Activated CD4-positive, CD25-positive, alpha-beta regulatory T cell treated with anti-CD3 and anti-CD28 coated beads, Interleukin-2, amount 50 U/mL, for 16 hours (primary cell): Measurements from ENCODE around the gene TREX2.

Experiments
- DNase-seq: peaks from one replicate; pipeline ENCODE4 v3.0.0-alpha.2; 2020; ENCODE audit warnings: low read depth, low spot score

The TREX2 gene

DNA sequence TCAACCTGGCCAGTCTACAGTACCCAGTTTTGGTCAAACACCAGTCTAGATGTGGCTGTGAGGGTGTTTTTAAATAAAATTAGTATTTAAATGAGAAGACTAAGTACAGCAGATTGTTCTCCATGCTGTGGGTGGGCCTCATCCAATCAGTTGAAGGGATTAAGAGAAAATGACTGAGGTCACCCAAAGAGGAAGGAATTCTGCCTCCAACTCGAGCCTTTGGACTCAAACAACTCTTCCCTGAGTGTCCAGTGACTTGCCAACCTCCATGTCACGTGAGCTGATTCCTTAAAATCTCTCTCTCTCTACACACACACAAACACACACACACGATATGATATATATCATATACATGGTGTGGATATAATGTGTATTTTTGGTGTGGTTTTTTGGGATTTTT, 10.0 kb downstream of the TREX2 start:
- DNase-seq, result no peak

DNA sequence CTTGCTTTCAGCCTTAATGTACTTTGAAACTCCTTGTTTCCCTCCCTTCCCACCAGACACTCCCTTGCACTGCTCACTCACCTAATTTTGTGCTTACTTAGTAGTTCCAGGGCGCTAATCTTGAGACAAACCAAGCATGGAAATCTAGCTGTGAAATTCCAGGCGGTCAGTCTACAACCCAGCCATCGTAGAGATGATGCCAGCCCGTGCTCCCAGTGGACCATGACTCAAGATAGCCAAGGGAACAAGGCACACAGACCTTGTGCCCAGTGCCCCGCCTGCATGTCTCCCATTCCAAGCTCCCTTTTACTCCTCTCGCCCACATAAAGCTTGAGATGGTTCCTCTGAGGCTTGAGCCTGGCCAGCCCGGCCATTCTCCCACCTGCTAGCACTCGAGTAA, 11.1 kb downstream of the TREX2 start:
- no peak for DNase-seq

DNA sequence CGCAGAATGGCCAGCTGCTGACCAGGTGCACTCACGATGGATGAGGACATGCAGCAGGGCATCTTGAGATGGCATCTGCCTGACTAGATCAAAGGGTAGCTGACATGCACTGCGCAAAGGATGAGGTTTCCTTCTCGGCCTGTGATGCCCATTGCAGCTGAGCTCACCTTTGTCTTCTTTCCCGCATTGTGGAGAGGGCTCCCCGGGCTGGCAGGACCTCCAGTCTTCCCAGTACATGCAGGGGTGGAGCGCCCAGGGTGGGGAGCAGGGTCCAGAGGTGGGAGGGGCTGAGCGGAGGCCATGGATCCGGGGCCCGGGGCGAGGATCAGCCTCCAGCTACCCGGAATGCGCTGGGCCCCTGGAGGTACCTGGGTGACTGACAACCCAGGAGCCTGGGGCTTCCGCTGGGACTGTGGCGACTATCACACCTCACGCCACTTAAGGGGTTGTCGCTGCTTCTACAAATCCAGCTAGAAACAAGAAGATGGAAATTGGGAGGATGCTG, 12.0 kb downstream of the TREX2 start:
- DNase-seq, result no peak

DNA sequence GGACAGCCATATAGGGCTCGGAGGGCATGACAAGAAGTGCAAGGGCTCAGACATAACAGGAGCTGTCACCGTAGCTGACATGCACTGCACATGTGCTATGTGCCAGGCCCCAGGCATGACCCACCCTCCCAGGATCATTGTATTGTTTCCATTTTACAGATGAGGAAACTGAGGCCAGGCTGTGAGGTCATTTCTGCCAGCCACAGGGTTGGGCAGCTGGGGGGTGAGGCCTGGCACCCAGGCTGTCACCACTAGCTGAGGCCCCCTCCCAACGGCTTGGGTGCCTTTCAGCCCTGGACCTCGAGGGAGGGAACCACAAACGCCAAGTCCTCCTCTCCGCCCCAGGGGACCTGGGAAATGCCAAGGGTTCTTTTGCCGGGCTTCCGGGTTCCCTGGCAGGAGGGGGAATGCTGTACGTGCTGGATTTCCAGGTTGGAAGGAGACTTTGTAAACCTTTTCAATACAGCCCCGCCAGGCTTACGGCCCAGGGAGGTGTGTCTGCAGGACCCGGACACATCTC, 12.6 kb downstream of the TREX2 start:
- DNase-seq, result no peak

DNA sequence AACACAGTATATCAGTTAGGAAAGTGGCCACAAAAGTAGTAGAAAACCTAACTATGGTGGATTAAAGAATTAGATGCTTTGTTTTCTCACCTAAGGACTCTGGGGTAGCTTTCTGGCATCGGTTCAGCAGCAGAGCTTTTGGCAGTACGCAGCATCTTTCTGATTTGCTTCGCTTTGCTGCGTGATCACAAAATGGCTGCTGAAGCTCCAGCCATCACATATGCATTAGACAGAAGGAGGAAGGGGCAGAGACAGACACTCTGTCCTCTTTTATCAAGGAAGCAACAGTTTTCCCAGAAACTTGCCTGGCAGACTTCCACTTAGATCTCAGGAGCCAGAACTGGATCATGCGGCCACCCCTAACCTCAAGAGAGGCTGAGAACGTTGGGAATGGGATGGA, 15.1 kb downstream of the TREX2 start:
- DNase-seq, result no peak

DNA sequence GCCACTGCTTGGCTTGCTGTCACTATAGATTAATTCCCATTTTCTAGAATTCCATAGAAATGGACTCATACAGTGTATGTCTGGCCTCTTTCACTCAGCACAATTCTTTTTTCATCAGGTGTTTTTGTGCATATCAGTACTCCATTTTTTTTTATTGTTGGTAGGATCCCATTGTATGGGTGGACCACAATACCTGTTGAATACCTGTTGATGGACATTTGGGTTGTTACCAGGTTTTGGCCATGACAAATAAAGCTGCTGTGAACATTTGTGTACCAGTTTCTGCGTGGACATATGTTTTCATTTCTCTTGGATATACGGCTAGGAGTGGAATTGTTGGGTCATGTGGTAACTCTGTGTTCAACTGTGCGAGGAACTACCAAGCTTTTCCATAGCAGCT, 19.7 kb downstream of the TREX2 start:
- no peak for DNase-seq

DNA sequence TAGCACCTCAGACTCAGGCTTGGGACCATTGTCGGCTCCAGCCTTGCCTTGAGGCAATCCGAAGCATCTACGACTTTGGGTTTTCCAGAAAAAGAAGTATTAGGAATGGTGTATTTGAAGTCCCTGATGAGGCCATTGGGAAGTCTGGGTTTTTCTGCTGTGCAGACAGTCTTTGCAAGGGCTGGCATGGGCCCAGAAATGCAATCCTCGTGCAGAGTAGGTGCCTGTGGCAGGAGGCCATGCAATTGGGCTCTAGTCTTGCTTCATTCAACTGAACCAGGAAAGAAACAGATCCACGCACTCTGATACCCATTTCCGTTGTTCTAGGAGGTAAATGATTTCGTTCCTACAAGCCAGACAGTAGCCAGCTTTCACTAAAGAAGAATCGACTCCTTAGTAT, 22.2 kb downstream of the TREX2 start:
- DNase-seq, result no peak

DNA sequence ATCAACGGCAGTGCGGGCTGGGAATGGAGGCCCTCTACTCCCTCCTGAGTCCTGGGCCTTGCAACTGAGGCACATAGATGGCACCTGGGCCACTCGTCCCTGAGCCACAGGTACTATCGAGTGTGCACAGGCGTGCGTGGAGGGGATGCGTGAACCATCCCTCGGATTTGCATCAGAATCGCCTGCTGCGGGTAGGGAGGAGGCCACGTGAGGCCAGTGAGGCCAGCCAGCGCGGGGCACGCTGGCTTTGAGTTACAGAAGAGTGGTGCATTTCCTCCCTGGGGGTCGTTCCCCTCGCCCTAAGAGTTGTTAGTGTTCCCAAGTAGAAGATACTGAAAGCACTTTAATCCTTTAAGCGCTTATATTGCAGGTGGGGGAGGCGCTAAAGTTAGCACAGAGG, 24.0 kb downstream of the TREX2 start:
- DNase-seq, result no peak

DNA sequence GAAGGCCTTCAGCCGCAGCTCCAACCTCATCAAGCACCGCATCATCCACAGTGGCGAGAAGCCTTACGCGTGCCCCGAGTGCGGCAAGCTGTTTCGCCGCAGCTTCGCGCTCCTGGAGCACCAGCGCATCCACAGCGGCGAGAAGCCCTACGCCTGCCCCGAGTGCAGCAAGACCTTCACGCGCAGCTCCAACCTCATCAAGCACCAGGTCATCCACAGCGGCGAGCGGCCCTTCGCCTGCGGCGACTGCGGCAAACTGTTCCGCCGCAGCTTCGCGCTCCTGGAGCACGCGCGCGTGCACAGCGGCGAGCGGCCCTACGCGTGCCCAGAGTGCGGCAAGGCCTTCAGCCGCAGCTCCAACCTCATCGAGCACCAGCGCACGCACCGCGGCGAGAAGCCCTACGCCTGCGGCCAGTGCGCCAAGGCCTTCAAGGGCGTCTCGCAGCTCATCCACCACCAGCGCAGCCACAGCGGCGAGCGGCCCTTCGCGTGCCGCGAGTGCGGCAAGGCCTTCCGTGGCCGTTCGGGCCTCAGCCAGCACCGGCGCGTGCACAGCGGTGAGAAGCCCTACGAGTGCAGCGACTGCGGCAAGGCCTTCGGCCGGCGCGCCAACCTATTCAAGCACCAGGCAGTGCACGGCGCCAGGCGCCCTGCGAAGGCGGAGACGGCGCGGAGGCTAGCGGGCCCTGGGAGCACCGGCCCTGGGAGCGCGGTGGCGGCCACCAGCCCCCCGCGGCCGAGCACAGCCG, 24.8 kb downstream of the TREX2 start:
- no peak for DNase-seq

DNA sequence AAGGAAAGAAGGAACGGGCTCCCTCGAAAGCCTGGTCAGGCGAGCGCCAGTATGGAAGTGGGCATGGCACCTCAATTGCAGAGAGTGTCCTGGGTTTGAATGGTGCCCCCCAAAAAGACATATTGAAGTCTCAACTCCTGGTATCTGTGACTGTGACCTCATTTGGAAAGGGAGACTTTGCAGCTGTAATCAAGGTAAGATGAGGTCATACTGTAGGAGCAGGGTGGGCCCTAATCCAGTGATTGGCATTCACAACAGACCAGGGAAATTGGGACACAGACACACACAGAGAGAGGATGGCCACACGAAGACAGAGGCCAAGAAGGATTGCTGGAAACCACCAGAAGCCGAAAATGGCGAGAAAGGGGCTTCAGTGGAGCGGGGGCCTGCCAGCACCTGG, 28.2 kb downstream of the TREX2 start:
- no peak for DNase-seq

DNA sequence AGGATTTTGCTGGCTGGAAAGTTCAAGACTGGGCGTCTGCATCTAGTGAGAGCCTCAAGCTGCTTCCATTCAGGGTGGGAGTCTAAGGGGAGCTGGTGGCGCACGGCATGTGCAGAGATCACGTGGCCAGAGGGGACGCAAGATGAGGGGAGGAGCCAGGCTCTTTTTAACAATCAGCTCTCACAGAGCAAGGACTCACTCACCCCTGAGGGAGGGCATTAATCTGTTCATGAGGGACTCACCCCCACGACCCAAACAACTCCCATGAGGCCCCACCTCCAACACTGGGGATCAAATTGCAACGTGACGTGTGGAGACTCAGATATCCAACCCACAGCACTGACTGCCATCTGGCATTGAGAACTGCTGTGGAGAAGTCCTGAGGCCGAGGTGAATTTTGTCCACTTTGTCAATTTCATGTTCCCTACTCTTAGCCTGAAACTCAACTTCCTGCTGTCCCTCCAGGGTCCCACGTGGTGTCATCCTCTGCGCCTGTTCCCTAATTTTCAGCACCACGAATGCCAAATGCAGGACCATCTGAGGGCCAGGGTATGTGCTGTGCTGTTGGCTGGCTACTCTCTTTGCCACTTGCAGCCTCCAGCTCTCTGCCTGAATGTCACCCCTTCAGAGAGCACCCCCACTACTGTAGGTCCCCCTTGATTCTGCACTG, 28.9 kb downstream of the TREX2 start:
- no peak for DNase-seq

DNA sequence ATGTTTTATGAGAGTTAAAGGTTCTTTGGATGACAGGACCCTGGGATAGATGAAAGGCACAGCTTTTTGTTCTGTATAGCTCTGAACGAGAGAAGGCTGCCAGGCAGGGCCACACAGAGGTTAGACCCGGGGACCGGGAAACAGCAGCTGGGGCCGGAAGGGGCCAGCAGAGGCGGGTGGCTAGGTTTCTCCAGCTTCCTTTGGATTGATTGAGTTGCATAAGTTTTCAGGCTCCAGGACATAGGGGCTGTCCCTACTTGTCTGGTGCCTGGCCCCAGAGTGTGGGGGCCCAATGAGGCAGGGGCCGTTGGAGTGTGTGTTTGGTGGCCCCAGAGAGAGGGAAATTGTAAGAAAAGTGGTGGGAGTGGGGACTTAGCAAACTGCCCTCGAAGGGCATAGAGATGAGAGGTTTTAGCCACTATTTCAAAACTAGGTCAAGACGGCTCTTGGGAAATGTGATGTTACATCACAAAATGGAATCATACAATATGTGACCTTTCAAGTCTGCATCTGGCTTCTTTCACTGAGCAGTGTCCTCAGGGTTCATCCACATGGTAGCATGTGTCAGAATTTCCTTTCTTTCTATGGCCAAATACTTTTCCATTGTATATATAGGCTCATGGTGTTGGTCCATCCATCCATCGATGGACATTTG, 30.9 kb downstream of the TREX2 start:
- no peak for DNase-seq

DNA sequence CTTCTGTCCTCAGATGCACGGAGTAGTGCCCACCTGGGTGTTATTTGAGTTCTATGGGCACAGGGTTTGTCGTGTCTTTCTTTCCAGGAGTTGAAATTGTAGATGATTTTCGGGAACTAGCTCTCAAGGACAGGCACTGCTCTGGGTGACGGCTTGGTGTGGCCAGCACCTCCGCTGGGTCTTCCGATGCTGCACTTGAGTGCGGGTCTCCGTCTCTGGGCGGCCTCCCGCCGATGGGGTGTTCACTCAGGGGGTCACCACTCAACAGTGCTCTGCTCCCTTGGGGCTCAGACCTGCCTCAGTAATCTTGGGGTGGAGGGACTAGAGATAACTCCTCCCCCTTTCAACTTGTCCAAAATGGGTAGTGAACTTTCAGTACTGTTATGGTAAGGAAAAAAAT, 32.1 kb downstream of the TREX2 start:
- no peak for DNase-seq

DNA sequence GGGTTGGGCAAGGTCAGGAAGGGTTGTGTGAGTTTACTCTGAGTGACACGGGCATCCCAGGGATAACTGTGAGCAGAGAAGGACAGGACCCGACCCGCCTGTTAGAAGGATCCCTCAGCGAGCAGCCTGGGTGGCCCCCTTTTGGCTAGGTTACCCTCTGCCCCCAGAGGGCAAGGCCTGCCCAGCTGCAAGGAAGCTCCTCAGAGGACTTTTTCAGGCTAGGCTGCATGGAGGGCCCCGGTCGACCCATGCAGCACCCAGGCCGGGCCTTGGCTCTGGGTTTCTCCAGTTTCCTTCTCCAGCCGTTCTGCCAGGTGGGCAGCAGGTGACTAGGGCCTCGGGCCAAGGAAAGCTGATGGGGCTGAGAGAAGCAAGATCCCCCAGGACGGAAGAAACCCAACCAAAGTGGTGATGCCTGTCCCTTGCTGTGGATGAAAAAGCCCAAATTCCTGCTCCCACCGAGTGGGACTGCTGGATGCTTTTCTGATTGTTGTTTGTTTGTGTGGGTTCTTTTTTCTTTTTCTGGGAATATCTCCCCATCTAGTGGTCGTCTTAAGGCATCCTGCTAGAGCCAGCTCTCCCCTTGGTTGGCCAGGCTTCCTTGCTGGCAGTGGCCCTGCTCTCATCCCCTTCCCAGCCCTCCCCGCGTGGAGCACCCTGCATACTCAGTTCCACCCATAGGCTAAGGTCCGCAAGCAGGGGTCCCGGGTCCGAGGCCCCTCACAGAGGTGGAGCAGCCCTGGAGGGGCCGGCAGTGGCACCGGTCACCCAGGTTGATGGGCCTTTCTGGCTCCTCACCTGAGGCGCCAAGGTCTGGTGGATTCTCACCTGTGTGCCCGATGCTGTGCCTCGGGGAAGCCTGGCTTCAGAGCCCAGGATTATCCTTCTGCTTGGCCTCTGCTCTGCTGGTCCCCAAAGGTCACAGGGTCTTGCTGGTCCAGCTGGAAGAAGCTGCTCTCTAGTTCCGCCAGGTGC, 32.8 kb downstream of the TREX2 start:
- no peak for DNase-seq

DNA sequence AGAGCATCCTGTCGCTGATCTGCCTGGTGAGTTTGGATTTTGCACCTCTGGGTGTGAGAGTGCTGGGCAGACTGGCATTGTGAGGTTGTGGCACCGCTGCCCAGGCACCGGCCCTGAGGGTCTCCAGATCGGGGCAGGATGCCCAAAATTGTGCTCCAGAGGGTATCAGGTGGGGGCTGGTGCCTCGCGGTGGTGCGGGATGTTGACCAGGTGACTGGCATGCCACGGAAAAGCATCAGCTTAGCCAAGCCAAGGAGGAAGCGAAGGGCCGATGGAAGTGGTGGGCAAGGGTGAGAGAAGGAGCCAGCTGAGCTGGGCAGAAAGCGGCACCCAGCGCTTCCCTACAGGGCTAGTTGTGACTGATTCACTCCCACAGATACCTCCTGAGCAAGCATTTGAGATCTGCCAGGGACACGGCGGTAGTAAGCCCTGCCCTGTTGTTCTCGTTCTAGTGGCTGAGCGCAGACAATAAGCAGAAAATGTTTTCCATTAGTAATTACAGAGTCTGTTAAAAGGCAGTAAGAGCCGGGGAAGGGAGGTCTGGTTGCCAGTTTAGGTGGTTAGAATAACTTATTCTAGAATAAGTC, 33.8 kb downstream of the TREX2 start:
- DNase-seq, result no peak

DNA sequence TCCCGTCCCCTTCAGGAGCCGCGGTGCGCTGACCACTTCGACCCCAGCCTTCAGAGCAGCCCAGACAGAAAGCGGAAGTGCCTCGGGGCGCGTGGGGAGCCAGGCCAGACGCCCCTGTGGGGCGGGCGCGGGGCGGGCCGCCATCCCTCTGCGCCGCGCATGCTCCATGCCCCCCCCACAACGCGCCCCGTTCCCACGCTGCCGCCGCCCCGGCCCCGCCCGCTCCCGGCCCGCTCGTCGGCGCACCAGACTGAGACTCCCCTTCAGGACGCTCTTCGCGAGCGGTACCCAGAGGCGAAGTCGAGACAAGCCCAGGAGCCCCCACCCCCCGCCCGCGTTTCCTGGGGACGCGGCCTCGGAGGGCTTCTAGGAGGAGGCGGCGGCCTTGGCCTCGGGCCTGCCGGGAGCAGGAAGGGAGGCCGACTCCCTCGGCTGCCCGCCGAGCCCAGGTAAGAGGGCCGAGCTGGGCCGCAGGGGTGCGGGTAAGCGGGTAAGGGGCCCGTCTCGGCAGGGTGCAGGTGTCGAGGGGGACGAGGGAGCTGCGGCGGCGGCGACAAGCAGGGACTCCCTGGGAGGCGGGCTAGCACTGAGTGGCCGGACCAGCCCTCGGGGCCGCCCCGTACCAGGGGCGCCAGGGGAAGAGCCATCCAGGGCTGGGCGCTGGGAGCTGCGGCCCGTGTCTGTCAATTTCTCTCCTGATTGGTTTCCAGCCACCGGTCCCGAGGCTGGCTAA, 34.4 kb downstream of the TREX2 start, which contains the start of gene ZFP92:
Gene ZFP92, plus strand, starts transcription at position 218 of the 733 bp plus-strand sequence. CDS start 6,851 bp downstream, outside the sequence.
- DNase-seq, result no peak

DNA sequence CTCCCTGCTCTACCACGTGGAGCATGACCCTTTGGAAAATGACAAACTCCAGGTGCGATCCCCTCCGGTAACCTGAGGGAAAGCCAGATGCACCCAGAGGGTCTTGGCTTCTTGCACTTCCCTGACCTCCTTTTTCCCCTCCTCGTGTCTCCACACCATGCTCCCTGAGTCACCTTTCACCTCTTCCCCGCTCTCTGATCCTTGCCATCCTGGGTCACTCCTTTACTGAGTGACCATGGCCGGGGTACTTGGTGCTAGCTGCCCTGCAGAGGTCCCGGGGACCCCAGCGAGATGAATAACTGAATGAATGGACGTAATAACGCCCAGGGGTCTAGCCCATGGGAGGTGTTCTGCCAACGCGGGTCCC, 35.0 kb downstream of the TREX2 start:
- no peak for DNase-seq

DNA sequence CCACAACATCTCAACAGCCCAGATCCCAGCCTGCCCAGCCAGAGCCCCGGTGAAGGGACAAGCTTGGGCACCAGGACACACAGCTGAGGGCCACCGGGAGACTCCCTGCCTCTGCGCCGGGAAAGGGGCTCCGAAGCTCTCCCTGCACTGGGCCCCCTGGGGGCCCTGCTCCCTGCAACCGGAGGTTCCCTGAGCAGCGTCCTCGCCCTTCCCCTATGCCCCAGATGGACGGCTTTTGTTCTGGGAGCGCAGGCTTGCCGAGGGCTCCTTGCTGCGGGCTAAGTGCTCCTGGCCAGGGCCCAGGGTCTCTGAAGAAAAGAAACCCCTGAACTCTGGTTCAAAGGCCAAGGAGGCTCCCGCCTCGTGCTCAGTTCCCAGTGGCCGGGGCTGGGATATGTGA, 35.5 kb downstream of the TREX2 start:
- DNase-seq, result no peak

DNA sequence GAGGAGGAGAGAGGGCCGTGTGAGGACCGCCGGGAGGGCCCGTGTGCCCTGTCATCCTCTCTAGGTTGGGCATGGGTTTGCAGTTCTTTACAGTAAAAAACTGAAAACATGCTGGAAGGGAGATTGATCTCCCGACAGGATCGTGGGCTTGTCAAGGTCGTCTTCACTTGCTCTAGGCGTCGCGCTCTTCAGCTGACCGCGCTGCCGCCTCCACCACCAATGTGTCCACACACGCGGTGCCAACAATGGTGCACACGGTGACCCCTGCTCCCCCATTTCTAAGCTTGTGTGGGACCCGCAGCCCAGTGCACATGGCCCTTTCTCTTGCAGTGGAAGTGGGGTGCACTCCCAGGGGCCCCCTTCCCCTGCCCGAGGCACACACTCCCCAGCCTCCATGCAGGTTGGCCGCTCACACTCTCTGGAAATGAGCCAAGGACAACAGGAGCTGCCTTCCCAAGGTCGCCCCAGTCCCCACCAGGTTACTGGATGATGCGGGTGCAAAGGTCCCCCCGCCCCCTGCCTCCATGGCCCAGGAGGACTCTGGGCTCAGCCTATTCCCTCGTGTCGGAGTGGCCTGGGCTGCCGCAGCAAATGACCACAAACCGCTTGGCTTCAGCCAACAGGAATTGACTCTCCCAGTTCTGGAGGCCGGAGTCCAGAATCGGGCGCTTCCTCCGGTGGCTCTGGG, 36.3 kb downstream of the TREX2 start:
- no peak for DNase-seq
